ACC112 (cell line): ENCODE measurements around the gene SSTR3.

ENCODE experiments used
- H2AFZ ChIP-seq: fragments of 200-600 bp; sonication (generic); one replicate; pipeline ENCODE4 v1.6.0; 2017; ENCODE audit warnings: antibody characterized with exemption, low read length; ENCODE audit not compliant: unreplicated experiment
- H3K27ac ChIP-seq: fragments of 200-600 bp; sonication (generic); 2 replicates; pipeline ENCODE4 v1.5.1; 2014; ENCODE audit warnings: low read depth, mild to moderate bottlenecking, antibody characterized with exemption, low read length, moderate library complexity
- H3K27me3 ChIP-seq: fragments of 200-600 bp; sonication (generic); 2 replicates; pipeline ENCODE4 v1.6.1; 2014; ENCODE audit warnings: mild to moderate bottlenecking, antibody characterized with exemption, low read length, moderate library complexity, mixed read lengths; ENCODE audit not compliant: insufficient read depth
- H3K36me3 ChIP-seq: fragments of 200-600 bp; sonication (generic); 2 replicates; pipeline ENCODE4 v1.6.1; 2016; ENCODE audit warnings: mild to moderate bottlenecking, antibody characterized with exemption, low read length, moderate library complexity, mixed read lengths; ENCODE audit not compliant: insufficient read depth
- H3K4me1 ChIP-seq: fragments of 200-600 bp; sonication (generic); one replicate; pipeline ENCODE4 v1.6.1; 2016; ENCODE audit warnings: low read length, mixed read lengths; ENCODE audit not compliant: insufficient read depth, unreplicated experiment, control insufficient read depth
- H3K4me3 ChIP-seq: fragments of 200-600 bp; sonication (generic); 2 replicates; pipeline ENCODE4 v1.5.1; 2014; ENCODE audit warnings: mild to moderate bottlenecking, low read depth, low read length
- H3K79me2 ChIP-seq: fragments of 200-600 bp; sonication (generic); one replicate; pipeline ENCODE4 v1.6.0; 2016; ENCODE audit warnings: low read length; ENCODE audit not compliant: control insufficient read depth, unreplicated experiment, insufficient read depth

SSTR3 gene

GRCh38 chr22:37188901-37189466 lies 23.3 kb downstream of the SSTR3 start:
- Histone ChIP-seq H3K27ac (peak overlapping the region; percentile 34), H2AFZ (peak overlapping the region; percentile 23), H3K4me3 (peak overlapping the region; percentile 64; the same call in 1 of the 2 replicates), H3K36me3 (no peaks in the 10 kb centered on the region), H3K27me3 (no peaks in the 10 kb centered on the region), H3K4me1 (peaks cover 27% of the 10 kb centered on the region), H3K79me2 (no peaks in the 10 kb centered on the region)

- Histone ChIP-seq H3K27ac (peak within 1 kb of the TSS; percentile 34), H3K4me3 (peak within 1 kb of the TSS; percentile 64), H3K27me3 (no peaks in the 10 kb centered on the region), H3K4me1 (peaks cover 27% of the 10 kb centered on the region), H2AFZ (peak within 1 kb of the TSS; percentile 80), H3K79me2 (no peaks in the 10 kb centered on the region), H3K36me3 (no peaks in the 10 kb centered on the region)
Observed at GRCh38 chr22:37187891-37188761, 24.2 kb downstream of the SSTR3 start, which contains the start of gene C1QTNF6. C1QTNF6 (minus strand) TSS chr22:37188247; CDS start chr22:37188213, 34 bp downstream.

- Histone ChIP-seq H3K4me3 (peak overlapping the region; percentile 64), H3K27ac (peak overlapping the region; percentile 34), H3K36me3 (no peaks in the 10 kb centered on the region), H3K27me3 (no peaks in the 10 kb centered on the region), H2AFZ (peak overlapping the region; percentile 80), H3K4me1 (peaks cover 27% of the 10 kb centered on the region), H3K79me2 (no peaks in the 10 kb centered on the region)
Observed at GRCh38 chr22:37187552-37187890, 24.8 kb downstream of the SSTR3 start.

GRCh38 chr22:37186997-37187522 lies 25.2 kb downstream of the SSTR3 start:
- Histone ChIP-seq H3K4me1 (peaks cover 27% of the 10 kb centered on the region), H3K4me3 (peak overlapping the region; percentile 64), H3K79me2 (no peaks in the 10 kb centered on the region), H3K27ac (peak overlapping the region; percentile 34), H3K36me3 (no peaks in the 10 kb centered on the region), H2AFZ (peak overlapping the region; percentile 80), H3K27me3 (no peaks in the 10 kb centered on the region)

GRCh38 chr22:37186228-37186996 lies 25.9 kb downstream of the SSTR3 start:
- H2AFZ ChIP-seq, result no peak overlapping the region

GRCh38 chr22:37185646-37186227 lies 26.5 kb downstream of the SSTR3 start:
- Histone ChIP-seq H3K36me3 (no peaks in the 10 kb centered on the region), H3K27me3 (no peaks in the 10 kb centered on the region), H3K4me1 (peaks cover 27% of the 10 kb centered on the region), H3K27ac (no peak overlapping the region), H3K79me2 (no peaks in the 10 kb centered on the region), H3K4me3 (no peak overlapping the region), H2AFZ (no peak overlapping the region)

More at GRCh38 chr22:37186228-37186996, 25.9 kb downstream of the SSTR3 start:
- H3K27ac ChIP-seq, result no peak overlapping the region
- H3K4me1 ChIP-seq, result peaks cover 27% of the 10 kb centered on the region
- no peaks in the 10 kb centered on the region for H3K36me3 ChIP-seq
- no peaks in the 10 kb centered on the region for H3K27me3 ChIP-seq
- peak overlapping the region; percentile 64; the same call in 1 of the 2 replicates for H3K4me3 ChIP-seq
- H3K79me2 ChIP-seq, result no peaks in the 10 kb centered on the region

- H3K27ac ChIP-seq, result no peak overlapping the region
- no peak overlapping the region for H3K4me3 ChIP-seq
- no peaks in the 10 kb centered on the region for H3K79me2 ChIP-seq
- H3K27me3 ChIP-seq, result no peaks in the 10 kb centered on the region
- H3K36me3 ChIP-seq, result no peaks in the 10 kb centered on the region
- no peak overlapping the region for H2AFZ ChIP-seq
- H3K4me1 ChIP-seq, result peaks cover 27% of the 10 kb centered on the region
Observed at GRCh38 chr22:37184816-37185541, 27.3 kb downstream of the SSTR3 start.

GRCh38 chr22:37184380-37184755 lies 27.9 kb downstream of the SSTR3 start:
- Histone ChIP-seq H3K27ac (no peak overlapping the region), H3K4me1 (peaks cover 22% of the 10 kb centered on the region), H3K27me3 (no peaks in the 10 kb centered on the region)

GRCh38 chr22:37183432-37184379 lies 28.6 kb downstream of the SSTR3 start:
- H2AFZ ChIP-seq, result no peak overlapping the region
- H3K27ac ChIP-seq, result no peak overlapping the region
- no peak overlapping the region for H3K4me3 ChIP-seq
- H3K27me3 ChIP-seq, result no peaks in the 10 kb centered on the region
- no peaks in the 10 kb centered on the region for H3K79me2 ChIP-seq
- no peaks in the 10 kb centered on the region for H3K36me3 ChIP-seq
- peaks cover 17% of the 10 kb centered on the region for H3K4me1 ChIP-seq

More at GRCh38 chr22:37184380-37184755, 27.9 kb downstream of the SSTR3 start:
- H2AFZ ChIP-seq, result no peak overlapping the region
- H3K4me3 ChIP-seq, result no peak overlapping the region
- H3K36me3 ChIP-seq, result no peaks in the 10 kb centered on the region
- no peaks in the 10 kb centered on the region for H3K79me2 ChIP-seq
